ENCODE measurements around the gene RAB33B.

- TF ChIP-seq POLR2A (IDR thresholded peaks at IDR 0.05; ENCODE audit: low read depth, low read length) (no peak), POLR2AphosphoS5 (IDR thresholded peaks at IDR 0.05; ENCODE audit: low read depth, low read length) (no peak), SPI1 (IDR thresholded peaks at IDR 0.05; ENCODE audit: low read depth, low read length) (no peak), POU2F2 (IDR thresholded peaks at IDR 0.05; ENCODE audit: low read depth, low read length) (no peak)
Measured at GRCh38 chr4:139441029-139441428, 12.9 kb upstream of the RAB33B start.

Measured in GM12891 (cell line).